Erythroblast (primary cell): ENCODE data around the gene RWDD1.

Source experiments
- GATA1 ChIP-seq: IDR thresholded peaks from 2 replicates; pipeline ENCODE4 v1.6.1; 2011; ENCODE audit warnings: low read depth, mild to moderate bottlenecking, control low read depth, low read length, moderate library complexity
- POLR2A ChIP-seq: IDR thresholded peaks from 2 replicates; pipeline ENCODE4 v1.6.1; 2011; ENCODE audit warnings: mild to moderate bottlenecking, low read length

DNA sequence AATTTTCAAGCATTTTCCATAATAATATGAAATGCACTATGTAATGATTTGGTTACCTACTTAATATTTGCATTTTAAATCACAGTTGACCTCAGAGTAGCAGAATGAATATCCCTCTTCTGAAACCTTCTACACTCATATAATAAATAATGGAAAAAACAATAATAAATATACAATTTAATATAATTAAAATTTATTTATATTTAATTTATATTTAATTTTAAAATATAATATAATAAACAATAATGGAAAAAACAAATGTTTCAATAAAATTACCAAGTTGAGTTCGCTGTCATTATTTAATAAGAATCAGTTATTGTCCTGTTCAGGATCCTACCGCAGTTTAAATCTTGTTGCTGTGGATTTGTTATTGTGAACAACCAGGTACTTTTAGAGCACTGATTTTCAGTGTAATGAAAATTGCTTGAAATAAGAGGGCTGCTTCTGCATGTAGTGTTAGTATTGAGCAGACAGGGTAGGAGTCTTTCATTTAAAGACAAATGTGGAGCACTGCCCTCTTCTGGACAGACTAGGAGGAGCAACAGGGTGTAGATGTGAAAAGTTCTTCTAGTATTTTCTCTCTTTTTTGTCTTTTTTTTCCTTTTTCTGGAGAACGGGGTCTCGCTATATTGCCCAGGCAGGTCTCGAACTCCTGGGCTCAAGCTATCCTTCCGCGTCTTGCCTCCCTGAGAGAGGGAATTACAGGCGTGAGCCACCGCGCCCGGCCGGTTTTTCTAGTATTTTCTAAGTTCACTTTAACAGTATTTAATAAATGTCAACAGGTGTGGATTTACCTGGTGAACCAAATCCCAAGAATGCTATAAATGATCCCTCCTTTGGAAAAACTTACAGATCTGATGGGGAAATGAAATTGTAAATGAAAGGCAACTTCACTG lies 39.4 kb upstream of the RWDD1 start:
- TF ChIP-seq POLR2A (no peak), GATA1 (no peak)
